Medulla oblongata (tissue), 1 donor: ENCODE results near the gene CYP4A22.
A peak's percentile ranks its signal among the peaks of the same experiment; 100 is the strongest.
"Not testable (repeated sequence)": the region's sequence is repeated elsewhere in the genome, so short reads cannot be mapped to it uniquely, and the experiment has no call there.

Experiments
- DNase-seq: peaks from one replicate; pipeline ENCODE4 v3.0.0-alpha.2; 2015; ENCODE audit errors: extremely low spot score

Gene CYP4A22

DNA sequence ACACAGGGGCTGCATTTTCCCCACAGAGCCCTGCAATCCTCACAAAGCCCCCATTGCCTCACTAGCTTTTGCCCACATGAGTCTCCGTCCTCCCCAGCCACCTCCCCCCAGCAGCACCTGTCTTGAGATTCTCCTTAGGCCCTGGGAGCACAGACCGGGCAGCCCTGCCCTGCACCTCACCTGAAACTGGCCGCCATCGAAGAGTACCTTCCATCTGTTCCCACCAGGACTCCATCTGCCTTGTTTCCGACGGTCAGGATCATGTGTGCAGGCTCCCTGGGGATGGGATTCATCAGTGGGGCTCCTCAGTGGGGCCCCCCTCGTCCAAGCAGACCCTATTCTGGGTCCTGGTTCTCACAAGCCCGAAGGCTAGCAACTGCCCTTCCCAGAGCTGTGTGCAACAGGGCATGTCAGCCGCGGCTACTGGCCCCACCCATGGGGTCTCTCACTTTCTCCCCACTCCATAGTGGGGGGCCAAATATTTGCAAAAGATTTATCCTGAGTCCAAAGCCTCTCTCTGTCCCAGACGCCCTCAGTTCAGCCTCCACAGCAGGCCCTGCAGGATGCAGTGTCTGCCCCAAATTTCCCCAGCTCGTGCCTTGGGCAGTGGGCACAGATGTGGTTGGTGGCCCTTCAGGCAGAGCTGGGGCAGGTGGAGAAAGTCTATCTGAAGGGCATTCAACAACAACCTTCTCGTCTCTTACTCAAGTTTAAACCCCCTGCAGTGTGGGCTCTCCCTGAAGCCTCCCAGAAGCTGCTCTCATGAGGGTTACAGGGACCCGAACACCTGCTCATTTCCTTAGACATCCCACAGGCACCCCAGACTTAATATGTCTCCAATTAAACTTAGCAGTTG lies 47.8 kb downstream of the CYP4A22 start:
- DNase-seq, result no peak

DNA sequence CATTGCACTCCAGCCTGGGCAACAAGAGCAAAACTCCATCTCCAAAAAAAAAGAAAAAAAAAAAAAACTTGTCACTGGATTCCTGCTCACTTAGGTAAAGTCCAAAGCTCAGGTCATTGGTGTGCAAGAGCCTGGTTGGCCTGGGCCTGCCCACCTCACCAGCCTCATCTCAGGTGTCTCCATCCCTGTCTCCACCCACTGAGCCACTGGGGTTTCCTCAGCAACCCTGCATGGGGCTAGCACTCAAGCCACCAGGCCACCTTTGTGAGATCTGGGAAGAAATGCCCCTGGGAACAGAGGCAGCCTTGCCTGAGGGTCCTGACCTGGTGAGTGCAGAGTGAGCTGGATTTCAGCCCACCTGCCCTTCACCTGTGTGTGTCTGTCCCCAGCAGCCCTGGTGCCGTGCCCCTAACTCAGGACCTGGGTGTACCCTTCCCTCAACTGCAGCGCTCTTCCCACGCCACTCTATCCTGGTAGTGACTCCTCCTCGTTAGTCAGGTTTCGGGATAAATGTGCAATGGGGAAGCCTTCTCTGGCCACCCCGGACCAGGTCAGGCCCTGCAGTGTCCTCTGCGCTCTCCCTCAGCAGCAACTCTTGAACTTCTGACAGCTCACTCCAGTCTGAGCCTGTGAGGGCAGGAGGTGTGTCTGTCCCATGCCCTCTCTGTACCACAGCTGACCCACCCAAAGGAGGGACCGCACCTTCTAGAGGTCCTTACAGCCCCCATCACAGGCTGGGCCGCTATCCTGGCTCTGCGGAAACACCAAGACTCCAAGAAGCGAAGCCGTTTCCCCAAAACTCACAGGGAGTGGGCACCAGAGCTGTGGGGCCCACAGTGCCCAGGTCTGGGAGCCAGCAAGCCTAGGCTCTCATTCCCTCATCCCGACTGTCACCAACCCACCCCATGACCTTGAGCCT lies 49.3 kb downstream of the CYP4A22 start:
- no peak for DNase-seq

DNA sequence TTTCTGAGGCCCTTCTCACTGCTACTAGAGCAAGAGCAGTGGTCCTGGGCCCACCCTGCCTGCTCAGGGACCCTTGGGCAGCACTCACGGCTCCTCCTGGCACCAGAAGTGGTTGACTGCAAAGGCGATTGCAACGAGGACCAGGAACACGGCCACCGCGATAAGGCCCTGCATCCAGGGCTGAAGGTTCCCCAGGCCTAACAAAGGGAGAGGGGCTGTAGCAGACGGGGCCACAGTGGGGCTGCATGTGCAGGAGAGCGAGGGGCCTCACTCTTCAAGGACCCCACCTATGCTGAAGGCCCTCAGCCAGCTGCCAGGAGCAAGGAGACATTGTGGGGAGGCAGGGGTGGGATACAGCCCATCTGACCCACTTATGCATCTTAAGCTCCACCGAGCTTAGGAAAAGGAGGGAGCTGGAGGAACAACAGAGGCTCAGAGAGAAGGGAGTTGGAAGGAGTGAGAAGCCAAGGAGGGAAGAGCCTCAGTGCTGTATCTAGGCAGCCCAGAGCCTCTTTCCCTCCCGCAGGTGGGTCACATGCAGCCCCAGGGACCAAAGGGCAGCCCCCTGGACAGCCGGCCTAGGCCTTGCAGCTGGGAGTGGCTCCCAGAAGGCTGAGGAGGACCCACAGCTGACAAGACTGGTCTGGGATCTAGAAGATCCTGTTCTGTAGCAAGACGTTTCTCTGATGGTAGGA lies 50.1 kb downstream of the CYP4A22 start:
- no peak for DNase-seq

DNA sequence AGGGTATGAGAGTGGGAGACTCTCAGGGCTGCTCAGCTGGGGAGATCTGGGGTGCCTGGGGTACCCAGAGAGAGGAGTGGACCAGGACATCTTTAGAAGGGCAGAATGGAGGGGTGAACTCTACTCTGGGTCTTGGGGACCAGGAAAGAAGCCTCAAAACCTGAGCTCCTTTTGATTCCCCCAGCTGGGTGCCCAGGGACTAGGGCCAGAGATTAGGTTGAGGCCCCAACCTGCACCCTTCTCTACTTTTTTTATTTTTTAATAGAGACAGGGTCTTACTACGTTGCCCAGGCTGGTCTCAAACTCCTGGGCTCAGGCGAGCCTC lies 50.6 kb downstream of the CYP4A22 start:
- no peak for DNase-seq

DNA sequence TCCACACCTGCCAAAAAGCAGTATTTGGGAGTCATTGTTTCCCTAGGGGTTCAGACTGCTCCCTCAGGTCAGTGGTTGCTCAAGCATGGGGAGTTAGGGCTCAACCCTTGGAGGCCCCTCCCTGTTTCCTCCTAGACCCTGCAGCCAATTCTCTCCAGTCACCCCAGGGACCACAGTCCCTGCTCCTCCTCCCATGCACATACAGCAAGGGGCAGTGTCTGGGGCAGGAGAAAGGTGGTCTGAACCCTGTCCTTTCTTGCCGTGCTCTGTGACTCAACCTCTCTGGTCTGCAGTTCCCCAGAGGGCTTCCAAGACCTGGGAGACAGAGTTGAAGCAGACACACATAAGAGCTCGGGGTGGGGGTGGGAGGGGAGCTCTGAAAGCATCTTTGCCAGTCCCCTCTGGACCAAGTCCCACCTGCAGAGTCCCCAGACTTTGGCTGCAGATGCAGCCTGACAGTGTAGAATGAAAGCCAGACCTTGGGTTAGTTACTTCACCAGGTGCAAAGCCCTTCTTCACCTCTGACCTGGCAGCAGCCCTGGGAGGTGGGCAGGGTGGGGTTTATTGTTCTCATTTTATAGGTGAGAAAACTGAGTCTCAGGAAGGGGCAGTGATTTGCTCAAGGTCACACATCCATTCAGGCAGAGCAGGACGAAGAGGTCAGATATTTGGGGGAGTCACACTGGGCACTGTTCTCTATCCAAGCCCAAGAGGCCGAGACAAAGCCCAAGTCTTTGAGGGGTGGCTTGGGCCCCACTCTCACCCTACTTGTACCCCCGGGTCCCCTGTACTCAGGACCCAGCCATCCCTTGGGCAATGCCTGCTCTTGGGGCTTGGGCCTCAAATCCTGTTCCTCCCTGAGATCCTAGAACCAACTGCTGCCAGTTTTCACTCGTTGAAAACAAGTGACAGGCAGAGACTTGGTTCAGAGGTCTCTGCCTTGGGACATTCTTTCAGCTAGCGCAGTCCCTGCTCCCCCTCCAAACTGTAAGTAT lies 51.8 kb downstream of the CYP4A22 start:
- DNase-seq, result no peak

DNA sequence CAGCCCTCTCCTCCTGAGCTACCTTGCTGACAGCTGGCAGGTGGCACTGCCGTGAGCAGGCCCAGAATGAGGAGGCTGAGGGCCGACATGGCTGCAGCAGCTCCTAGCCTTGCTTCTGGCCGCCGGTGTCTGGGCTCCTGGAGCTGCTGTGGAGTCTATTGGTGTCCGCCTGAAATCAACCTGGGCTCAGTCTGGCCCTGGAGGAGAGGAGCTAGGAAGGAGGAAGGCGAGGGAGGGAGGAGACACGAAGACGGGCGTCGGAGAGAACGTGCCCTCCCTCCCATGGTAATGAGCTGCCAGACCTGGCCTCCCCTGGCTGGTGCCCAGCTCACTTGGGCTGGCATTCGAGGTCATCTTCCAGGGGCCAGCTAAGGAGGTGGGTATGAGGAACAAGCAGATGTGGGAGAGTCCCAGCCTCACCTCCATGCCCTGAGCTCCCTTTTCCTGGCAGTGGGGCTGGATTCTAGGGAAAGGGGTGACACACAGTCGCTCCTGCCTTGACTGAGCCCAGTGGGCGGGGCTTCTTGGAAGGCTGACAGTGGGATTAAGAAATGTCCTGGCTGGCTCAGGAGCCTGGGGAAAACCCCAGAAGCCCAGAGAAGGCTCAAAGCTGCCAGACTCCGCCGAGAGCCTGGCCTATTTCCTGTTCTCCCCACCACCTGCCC lies 52.7 kb downstream of the CYP4A22 start, which contains the start of gene PDZK1IP1:
PDZK1IP1 (minus strand) TSS at position 193 of the 665 bp plus-strand sequence; CDS start at position 89, 104 bp downstream.
- peak; percentile 60 for DNase-seq

DNA sequence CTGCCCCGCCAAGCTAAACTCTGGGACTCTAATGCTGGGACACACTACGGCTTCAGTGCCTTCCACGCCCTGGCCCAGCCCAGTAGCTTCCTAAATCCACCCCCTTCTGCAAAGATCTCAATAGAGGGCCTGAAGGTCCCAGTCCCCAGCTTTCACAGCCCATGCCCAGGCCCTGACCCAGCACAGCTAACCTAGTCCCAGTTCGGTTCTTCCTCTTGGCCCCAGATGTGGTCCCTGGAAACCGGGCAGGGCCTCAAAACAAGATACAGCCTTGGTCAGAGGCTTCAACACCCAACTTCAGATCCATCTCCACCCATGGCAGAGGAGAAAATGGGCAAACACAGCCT lies 53.2 kb downstream of the CYP4A22 start:
- DNase-seq, result no peak

DNA sequence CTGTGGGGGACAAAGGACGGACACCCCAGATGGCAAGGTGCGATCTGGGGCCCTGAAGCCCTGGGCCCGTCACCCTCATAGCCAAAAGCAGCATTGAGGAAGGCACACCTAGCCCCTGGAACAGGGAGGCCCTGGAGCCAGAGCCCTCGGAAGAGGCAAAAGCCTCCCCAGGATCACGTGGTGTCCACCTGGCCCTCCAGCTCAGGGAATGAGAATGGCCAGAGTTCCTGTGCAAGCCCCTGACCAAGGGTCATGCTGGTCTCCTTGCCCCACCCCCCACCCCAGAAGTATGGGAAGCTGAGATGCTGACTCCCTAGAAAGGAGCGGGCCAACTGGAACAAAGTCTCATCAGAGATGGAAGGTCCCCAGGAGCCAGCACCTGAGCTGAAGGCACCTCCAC lies 53.6 kb downstream of the CYP4A22 start:
- DNase-seq, result no peak

DNA sequence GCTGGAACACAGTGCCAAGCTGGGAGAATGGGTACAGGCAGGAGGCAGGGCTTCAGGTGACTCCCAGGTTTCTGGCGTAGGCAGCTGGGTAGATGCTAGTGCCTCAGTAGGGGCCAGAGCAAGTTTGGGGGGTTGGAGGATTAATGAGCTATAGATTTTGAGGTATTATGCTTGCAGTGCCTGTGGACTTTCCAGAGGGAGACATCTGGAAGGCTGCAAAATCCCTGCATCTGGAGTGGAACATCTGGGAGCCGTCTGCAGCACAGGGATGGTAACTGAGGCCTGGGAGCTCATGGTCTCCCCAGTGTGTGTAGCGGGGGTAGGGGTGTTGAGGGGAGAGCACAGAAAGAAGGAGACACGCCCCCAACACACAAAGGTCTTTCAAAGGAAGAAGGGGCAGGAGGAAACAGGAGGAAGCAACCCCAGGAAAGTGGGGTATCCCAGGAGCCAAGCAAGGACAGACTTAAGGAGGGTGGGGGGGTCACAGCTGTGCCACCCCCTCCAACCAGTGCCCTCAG lies 54.8 kb downstream of the CYP4A22 start:
- no peak for DNase-seq

DNA sequence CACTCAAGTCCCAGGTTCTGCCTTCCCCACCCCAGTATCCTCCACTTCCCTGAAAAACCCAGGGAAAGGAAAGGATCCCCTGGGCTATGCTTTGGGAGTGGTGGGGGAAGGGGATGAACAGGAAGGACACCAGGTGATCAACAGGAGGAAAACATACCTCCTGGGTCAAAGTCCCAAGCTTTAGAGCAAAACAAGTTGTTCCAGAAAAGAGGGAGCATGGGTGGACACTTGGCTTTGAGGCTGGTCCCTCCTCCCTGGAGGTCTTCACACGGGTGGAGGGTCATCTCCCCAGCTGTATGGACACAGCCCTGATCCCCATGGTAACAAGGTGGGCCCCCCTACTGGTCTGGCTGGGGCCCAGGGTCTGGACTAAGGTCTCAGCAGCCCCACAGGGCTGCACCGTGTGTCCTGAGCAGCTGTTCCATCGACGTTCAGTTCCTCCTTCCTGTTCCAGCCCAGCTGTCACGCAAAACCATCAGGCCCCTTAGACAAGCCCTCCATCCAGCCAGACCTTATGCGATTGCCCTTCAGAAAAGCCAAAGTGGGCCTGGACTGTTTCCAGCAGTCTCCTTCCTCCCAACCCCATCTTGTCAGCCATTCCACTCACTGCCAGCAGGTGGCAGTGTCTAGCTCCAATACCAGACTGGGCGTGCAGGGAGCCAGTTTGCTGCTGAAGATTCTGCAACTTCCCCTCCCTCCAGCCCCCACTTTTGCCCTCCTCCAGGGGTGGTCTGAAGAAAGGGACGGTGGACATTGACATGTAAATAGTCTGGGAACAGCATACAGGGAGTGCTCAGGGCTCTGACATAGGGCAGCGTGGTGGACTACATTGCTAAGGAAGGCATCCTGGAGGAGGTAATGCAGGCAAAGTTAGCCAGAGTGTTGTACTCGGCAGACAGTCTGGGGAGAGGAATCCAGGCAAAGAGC lies 55.5 kb downstream of the CYP4A22 start:
- DNase-seq, result peak; percentile 85

DNA sequence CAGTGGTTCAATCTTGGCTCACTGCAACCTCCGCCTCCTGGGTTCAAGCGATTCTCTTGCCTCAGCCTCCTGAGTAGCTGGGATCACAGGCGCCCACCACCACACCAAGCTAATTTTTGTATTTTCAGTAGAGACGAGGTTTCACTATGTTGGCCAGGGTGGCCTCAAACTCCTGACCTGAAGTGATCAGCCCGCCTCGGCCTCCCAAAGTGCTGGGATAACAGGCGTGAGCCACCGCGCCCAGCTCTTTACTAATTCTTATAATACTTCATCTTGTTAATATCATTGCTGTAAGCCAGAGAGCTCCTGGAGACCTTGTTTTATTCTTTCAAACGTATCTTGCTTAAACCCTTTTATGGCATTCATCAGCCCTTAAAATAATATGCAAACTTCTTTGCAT lies 56.3 kb downstream of the CYP4A22 start:
- not testable (repeated sequence) for DNase-seq

DNA sequence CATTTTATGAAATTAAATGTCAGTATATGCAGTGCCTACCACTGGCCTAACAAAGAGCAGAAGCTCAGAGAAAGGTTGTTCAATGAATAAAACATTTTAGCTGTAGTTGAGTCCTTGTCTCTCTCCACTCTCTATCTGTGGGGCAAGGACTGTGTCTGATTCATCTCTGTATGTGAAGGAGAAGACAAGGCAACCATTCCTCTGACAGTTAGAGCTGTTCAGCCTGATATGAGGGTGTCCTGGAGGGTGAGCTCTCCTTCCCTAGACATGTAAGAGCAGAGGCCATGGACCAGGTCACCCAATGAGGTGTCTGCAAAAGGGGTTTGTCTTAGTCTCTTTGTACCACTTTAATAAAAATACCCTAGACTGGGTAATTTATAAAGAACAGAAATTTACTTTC lies 57.1 kb downstream of the CYP4A22 start:
- DNase-seq, result no peak

DNA sequence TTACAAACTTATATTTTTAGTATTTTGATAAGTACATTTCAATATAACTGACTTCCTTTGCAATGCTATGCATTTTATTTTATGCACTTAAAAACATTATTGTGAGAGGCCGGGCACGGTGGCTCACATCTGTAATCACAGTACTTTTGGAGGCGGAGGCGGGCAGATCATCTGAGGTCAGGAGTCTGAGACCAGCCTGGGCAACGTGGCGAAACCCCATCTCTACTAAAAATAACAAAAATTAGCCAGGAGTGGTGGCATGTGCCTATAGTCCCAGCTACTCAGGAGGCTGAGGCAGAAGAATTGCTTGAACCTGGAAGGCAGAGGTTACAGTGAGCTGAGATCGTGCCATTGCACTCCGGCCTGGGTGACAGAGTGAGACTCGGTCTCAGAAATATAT lies 58.7 kb downstream of the CYP4A22 start:
- DNase-seq, result not testable (repeated sequence)

DNA sequence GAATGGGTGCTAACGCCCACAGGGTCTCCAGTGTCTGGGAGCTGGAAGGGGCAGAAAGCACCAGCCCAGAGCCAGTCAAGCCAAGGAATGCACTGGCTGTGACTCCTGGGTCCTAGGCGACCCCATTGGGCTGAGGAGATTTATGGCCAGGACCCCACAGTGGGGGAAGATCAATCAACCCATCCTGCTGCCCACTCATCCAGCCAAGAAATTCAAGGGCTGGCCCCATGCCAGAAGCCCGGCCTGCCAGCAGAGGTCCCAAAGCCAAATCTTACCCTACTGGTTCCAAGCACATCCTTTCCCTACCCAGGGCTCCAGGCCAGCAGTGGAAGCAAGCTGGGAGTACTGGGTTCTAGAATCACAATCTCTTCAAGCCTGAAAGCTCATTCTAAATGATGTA lies 59.4 kb downstream of the CYP4A22 start:
- no peak for DNase-seq

DNA sequence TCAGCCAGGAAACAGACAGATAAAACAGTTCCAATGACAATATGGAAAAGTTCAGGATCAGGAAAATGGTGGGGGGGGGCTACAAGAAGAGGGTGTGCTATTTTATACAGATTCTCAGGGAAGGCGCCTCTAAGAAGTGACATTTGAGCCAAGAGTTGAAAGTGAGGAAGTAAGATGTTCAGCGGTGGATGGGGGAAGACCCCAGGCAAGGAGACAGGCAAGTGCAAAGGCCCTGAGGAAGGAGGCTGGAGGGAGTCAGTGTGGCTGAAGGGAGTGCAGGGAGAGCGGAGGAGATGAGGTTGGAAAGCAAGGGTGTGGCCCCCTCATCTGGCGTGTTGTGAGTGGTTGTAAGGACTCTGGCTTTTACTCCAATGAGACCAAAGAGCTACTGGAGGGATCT lies 61.0 kb downstream of the CYP4A22 start:
- DNase-seq, result no peak
